WTC11 (cell line): Measurements from ENCODE around the gene NOX5. TPM values are rescaled to one million over a fixed set of nuclear protein-coding genes. Genes with fewer than 3 reads are reported as not detected.

ENCODE experiments used
- ATAC-seq: fragments of 200-7000 bp; cut with Tn5 transposase; 2 replicates; pipeline ENCODE4 v1.10.0; 2021; ENCODE audit warnings: mild to moderate bottlenecking, moderate library complexity
- CTCF ChIA-PET: fragments of 300-600 bp; sonication (Branson Sonifier 250); formaldehyde crosslinking; loops from one replicate; lab custom pipeline; 2021; ENCODE audit warnings: antibody characterized with exemption; lab: Charles Lee
- POLR2A ChIA-PET: fragments of 350-600 bp; sonication (Branson Sonifier 250); formaldehyde crosslinking; loops from one replicate; lab custom pipeline; 2021; ENCODE audit warnings: antibody characterized with exemption; lab: Charles Lee
- DNase-seq: peaks from one replicate; pipeline ENCODE4 v3.0.0; 2021; ENCODE audit warnings: low spot score
- H3K27ac Mint-ChIP-seq: 2 replicates; pipeline ENCODE4 v1.8.0; 2021; ENCODE audit warnings: mixed read lengths
- H3K27me3 Mint-ChIP-seq: 2 replicates; pipeline ENCODE4 v1.8.0; 2021; ENCODE audit warnings: low read depth, mild to moderate bottlenecking, moderate library complexity, mixed read lengths
- H3K36me3 Mint-ChIP-seq: 2 replicates; pipeline ENCODE4 v1.8.0; 2021; ENCODE audit warnings: mixed read lengths
- H3K4me1 Mint-ChIP-seq: 2 replicates; pipeline ENCODE4 v1.8.0; 2022; ENCODE audit warnings: mixed read lengths
- H3K4me3 Mint-ChIP-seq: 2 replicates; pipeline ENCODE4 v1.8.0; 2021; ENCODE audit warnings: mild to moderate bottlenecking, moderate library complexity, mixed read lengths
- H3K9me3 Mint-ChIP-seq: 2 replicates; pipeline ENCODE4 v1.8.0; 2021; ENCODE audit warnings: mixed read lengths
- AFF4 ChIP-seq: sonication (generic); formaldehyde crosslinking; IDR thresholded peaks from 2 replicates; pipeline ENCODE4 v1.8.1; 2023; ENCODE audit warnings: mild to moderate bottlenecking, missing genetic modification reagents, borderline replicate concordance
- AR ChIP-seq: fragments of 250-450 bp; sonication (Bioruptor Pico); IDR thresholded peaks from 2 replicates; pipeline ENCODE4 v1.9.0; 2021; ENCODE audit warnings: mild to moderate bottlenecking
- ARID4B ChIP-seq: sonication (generic); formaldehyde crosslinking; IDR thresholded peaks from 2 replicates; pipeline ENCODE4 v1.8.0; 2023; ENCODE audit warnings: missing genetic modification reagents, mild to moderate bottlenecking, borderline replicate concordance
- ELF4 ChIP-seq: sonication (generic); formaldehyde crosslinking; IDR thresholded peaks from 2 replicates; pipeline ENCODE4 v1.8.1; 2022; ENCODE audit warnings: low read depth, mild to moderate bottlenecking, moderate library complexity, missing genetic modification reagents
- GTF2I ChIP-seq: fragments of 250-450 bp; sonication (Bioruptor Pico); conservative IDR thresholded peaks from 2 replicates; pipeline ENCODE4 v1.4.0; 2021; ENCODE audit warnings: mild to moderate bottlenecking
- IRF2 ChIP-seq: sonication (generic); formaldehyde crosslinking; IDR thresholded peaks from 2 replicates; pipeline ENCODE4 v1.8.0; 2022; ENCODE audit warnings: low read depth, missing genetic modification reagents, borderline replicate concordance
- JAZF1 ChIP-seq: fragments of 250-450 bp; sonication (Bioruptor Pico); IDR thresholded peaks from 2 replicates; pipeline ENCODE4 v1.9.0; 2021; ENCODE audit warnings: moderate library complexity, mild to moderate bottlenecking, inconsistent platforms
- MYBL2 ChIP-seq: sonication (generic); formaldehyde crosslinking; IDR thresholded peaks from 2 replicates; pipeline ENCODE4 v1.8.1; 2023; ENCODE audit warnings: mild to moderate bottlenecking, moderate library complexity, missing genetic modification reagents
- NFATC4 ChIP-seq: fragments of 250-450 bp; sonication (Bioruptor Pico); IDR thresholded peaks from 2 replicates; pipeline ENCODE4 v1.9.0; 2021; ENCODE audit warnings: mild to moderate bottlenecking
- NFE2L1 ChIP-seq: sonication (generic); formaldehyde crosslinking; IDR thresholded peaks from 2 replicates; pipeline ENCODE4 v1.8.1; 2023; ENCODE audit warnings: missing genetic modification reagents
- OVOL2 ChIP-seq: fragments of 250-450 bp; sonication (Bioruptor Pico); IDR thresholded peaks from 2 replicates; pipeline ENCODE4 v1.9.0; 2021; ENCODE audit warnings: mild to moderate bottlenecking, borderline replicate concordance
- PREB ChIP-seq: sonication (generic); formaldehyde crosslinking; IDR thresholded peaks from 2 replicates; pipeline ENCODE4 v1.8.1; 2022; ENCODE audit warnings: mild to moderate bottlenecking, missing genetic modification reagents, moderate library complexity, borderline replicate concordance
- RELA ChIP-seq: sonication (generic); formaldehyde crosslinking; IDR thresholded peaks from 2 replicates; pipeline ENCODE4 v1.8.1; 2022; ENCODE audit warnings: missing genetic modification reagents, mild to moderate bottlenecking, borderline replicate concordance
- total RNA-seq: library from RNA; stranded (reverse); gene quantifications from 3 replicates; pipeline ENCODE4 v1.2.3, GENCODE V29; 2021

Gene NOX5
- total RNA-seq, 1 experiment from 2014 or later, result not detected

- CTCF ChIA-PET, result interaction anchor here (1.6 to 1.8 kb wide), 2 partner anchors 9 to 33 kb away, joined by 3 to 6 read pairs; no protein-coding TSS in a partner anchor
- ATAC-seq (peak; percentile 34; the same call in 1 of the 2 replicates), DNase-seq (no peak)
- POLR2A ChIA-PET, result no interaction called here
- H3K4me3 Mint-ChIP-seq, result no peak overlapping the region
- H3K27ac Mint-ChIP-seq, result no peak overlapping the region
- peaks cover 6% of the 10 kb centered on the region; the same call in 1 of the 2 replicates for H3K9me3 Mint-ChIP-seq
- H3K36me3 Mint-ChIP-seq, result no peaks in the 10 kb centered on the region
- H3K27me3 Mint-ChIP-seq, result peaks cover 5% of the 10 kb centered on the region
- H3K4me1 Mint-ChIP-seq, result peaks cover 21% of the 10 kb centered on the region
- TF ChIP-seq JAZF1 (CRISPR knock-in tag) (no peak), RELA (CRISPR knock-in tag) (no peak), NFE2L1 (CRISPR knock-in tag) (0 out of 2 replicates have a peak, but pooled peaks have one; percentile 14)
Measured at GRCh38 chr15:69026355-69026754, 11.9 kb downstream of the NOX5 start.

- POLR2A ChIA-PET, result no interaction called here
- no peak for ATAC-seq
- Mint-ChIP-seq H3K9me3 (no peaks in the 10 kb centered on the region), H3K4me3 (no peak overlapping the region), H3K36me3 (no peaks in the 10 kb centered on the region), H3K4me1 (peaks cover 21% of the 10 kb centered on the region), H3K27me3 (peaks cover 16% of the 10 kb centered on the region), H3K27ac (no peak overlapping the region)
- TF ChIP-seq PREB (CRISPR knock-in tag) (no peak), ARID4B (CRISPR knock-in tag) (no peak), ELF4 (CRISPR knock-in tag) (no peak), AFF4 (no peak), MYBL2 (CRISPR knock-in tag) (no peak), AR (CRISPR knock-in tag) (no peak), NFATC4 (no peak), IRF2 (CRISPR knock-in tag) (no peak), GTF2I (CRISPR knock-in tag) (no peak), OVOL2 (CRISPR knock-in tag) (no peak), NFE2L1 (CRISPR knock-in tag) (no peak)
- CTCF ChIA-PET, result interaction anchor here (1.0 to 1.8 kb wide), 2 partner anchors 8 to 19 kb away, joined by 3 to 6 read pairs; no protein-coding TSS in a partner anchor
- no peak for DNase-seq
Measured at GRCh38 chr15:69027976-69028518, 13.6 kb downstream of the NOX5 start.
